Kidney glomerular epithelial cell (primary cell): Measurements from ENCODE around the gene UCN.
"Not testable (repeated sequence)": the region's sequence is repeated elsewhere in the genome, so short reads cannot be mapped to it uniquely, and the experiment has no call there.

Experiments
- DNase-seq: peaks from one replicate; lab custom pipeline; 2025; lab: John Stamatoyannopoulos, UW

The UCN gene

DNA sequence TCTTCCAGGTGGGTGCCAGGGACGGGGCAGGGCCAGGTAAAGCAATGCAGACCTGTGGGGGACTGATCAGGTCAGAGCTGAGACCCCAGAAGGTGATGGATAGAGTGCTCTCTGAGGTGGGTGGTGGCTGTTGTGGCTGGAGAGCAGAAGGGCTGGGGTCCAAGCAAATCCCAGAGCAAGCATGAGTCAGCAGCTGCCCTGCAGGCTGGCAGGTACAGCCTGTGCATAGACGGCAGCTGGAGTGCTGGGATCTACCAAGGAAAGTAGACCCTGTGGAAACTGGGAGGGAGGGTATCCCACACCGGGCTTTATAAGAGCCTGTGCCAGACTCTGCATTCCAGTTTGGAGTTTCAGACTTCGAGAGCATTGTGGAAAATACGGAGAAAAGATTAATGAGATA lies 25.4 kb downstream of the UCN start:
- no peak for DNase-seq

- DNase-seq = peak; percentile 17
Measured at GRCh38 chr2:27281855-27282559, 26.2 kb downstream of the UCN start, which contains the start of gene TRIM54. Gene TRIM54 (plus strand): TSS chr2:27282429. CDS start chr2:27282732, 303 bp downstream.

GRCh38 chr2:27281442-27281841 lies 26.8 kb downstream of the UCN start:
- DNase-seq = no peak

DNA sequence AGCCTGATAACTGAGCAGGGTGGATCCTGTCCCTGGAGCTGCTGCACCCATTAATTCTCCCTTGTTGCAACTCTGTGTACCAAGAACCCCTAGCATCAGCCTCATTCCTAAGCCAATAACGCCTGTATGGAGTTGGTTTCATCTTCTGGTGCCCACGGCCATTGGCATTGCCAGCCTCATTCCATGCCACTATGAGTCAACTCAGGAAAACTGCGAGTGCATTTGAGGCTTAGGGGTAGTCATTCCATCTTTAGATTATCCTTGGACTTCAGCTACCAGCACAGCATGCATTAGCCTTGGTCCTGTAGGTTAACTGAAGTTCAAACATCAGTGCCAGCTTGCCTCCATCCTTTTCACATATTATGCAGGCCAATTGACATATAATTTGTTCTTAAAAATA lies 27.4 kb downstream of the UCN start:
- DNase-seq = no peak

DNA sequence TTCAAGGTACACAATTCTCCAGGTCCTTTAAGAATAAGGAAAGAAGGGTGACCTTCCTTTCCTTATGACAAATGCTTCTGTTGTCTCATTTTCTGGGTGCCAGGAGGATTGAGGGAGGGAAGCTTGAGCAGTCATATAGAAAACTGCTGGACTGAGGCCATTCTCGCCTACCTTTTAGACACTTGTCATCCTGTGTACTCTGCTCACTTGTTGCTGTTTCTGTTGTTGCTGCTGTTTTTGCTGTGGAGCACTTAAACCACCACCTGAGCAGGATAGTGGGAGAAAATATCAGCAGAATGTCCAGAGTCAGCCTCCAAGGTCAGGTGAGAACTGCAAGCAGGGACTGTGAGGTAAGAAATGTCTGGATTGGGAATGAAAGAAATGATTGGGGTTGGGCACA lies 30.2 kb downstream of the UCN start:
- no peak for DNase-seq

GRCh38 chr2:27275211-27276150 lies 32.8 kb downstream of the UCN start, which contains the start of gene DNAJC5G:
Gene DNAJC5G (plus strand): TSS chr2:27275433. CDS start chr2:27276729, 1,296 bp downstream.
- DNase-seq = no peak

DNA sequence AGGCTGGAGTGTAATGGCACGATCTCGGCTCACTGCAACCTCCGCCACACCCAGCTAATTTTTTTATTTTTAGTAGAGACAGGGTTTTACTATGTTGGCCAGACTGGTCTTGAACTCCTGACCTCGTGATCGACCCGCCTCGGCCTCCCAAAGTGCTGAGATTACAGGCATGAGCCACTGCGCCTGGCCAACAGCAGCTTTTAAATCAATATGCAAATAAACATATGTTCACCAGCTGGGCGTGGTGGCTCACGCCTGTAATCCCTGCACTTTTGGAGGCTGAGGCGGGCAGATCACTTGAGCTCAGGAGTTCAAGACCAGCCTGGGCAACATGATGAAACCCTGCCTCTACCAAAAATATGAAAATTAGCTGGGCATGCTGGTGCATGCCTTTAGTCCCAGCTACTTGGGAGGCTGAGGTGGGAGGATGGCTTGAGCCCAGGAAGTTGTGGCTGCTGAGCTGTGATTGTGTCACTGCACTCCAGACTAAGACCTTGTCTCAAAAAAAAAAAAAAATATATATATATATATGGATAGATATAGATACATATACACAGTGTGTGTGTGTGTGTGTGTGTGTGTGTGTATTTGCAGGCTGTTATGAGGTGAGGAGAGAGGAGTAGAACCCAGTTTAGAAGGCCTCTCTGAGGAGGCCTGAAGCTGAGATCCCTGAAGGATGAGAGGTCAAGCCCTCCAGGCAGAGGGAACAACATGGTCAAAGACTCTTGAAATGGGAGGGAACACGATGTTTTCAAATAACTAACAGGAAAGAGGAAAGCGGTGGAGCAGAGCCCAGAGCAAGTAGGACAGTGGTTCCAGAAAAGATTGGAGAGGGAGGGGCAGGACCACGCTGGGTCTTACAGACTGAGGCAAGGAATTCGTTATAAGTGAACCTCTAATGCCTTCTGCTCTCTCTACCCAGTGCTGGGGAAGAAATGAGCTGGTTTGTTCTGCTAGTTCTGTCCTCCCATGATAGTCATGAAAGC lies 35.4 kb downstream of the UCN start:
- DNase-seq = not testable (repeated sequence)

- DNase-seq = no peak
Measured at GRCh38 chr2:27271631-27272340, 36.5 kb downstream of the UCN start.

DNA sequence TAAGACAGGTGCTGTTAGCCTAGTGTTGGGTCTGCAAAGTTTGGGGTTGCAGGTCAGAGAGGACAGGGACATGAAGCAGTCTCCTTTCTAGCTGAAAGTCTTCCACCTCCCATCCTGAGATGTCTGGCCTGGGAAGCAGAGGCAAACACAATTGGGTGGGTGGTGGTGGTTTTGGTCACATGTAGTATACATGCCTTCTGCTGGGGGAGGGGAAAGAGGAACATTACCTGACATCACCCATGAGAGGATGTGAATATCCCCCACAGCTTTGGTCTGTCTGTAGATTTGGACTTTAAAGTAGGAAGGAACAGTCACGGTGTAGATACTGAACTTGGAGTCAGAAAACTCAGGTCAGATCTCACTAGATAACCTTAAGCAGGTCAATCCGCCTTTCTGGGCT lies 37.6 kb downstream of the UCN start:
- no peak for DNase-seq

DNA sequence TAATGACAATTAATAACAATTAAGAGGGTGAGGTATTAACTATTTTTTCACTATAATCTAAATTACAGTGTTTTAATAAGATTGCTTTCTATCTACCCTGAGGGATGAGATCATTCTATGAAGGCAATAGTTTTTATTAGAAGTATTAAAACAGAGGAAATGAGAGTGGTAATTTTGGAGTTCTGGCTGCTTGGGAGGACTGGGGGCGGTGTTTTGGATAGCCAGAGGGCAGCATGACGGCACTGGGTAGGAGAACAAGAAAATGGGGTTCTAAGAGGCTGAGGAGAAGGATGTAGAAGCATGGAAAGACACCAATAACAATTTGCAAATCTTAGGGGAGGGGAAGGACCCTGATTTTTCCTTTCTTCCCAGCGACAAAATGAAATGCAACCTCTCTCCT lies 38.1 kb downstream of the UCN start:
- DNase-seq = no peak

DNA sequence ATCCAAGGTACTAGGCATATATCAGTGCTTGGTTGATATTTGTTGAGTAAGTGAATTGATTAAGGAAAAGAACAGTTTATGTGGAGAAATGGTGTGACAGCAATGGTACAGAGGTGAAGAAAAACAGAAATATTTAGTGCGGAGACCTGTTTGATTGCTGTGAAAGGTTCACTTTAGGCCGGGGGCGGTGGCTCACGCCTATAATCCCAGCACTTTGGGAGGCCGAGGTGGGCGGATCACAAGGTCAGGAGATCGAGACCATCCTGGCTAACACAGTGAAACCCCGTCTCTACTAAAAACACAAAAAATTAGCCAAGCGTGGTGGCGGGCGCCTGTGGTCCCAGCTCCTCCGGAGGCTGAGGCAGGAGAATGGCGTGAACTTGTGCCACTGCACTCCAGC lies 39.9 kb downstream of the UCN start:
- DNase-seq = not testable (repeated sequence)

DNA sequence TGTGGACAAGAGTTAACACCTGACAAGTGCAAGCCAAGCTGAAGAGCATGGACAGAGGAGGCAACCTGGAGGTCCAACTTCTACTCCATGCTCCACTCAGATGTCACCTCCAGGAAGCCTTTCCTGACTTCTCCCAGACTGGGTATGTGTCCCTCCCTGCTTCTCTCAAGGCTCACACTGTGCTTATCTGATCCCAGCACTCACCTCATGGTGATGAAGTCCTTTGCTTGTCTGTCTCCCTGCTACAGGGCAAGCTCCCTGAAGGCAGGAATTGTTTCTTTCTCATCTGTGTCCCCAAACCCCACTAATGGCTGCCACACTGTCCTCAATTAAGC lies 42.7 kb downstream of the UCN start:
- no peak for DNase-seq

GRCh38 chr2:27264753-27265535 lies 43.3 kb downstream of the UCN start:
- no peak for DNase-seq

DNA sequence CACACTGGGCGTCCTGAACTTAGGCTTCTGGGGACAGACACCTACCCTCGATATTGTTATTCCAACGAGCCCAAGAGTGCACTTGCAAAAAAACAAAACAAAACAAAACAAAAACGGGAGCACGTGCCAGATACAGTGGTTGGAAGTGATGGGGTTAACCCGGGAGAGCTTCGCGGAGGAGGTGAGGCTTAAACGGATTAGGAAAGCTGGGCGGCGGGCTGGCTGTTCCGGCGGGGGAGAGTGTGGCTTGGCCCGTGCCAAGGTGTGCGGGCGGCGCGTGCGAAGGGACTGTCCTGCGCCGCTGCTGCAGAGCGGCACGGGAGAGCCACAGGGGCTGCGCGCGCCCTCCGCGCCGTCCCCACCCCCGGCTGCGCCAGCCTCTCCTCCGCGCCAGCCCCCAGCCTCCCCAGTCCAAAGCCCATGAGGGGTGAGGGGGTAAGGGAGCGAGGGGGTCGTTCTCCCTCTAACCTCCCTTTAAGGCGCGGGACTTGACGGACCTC lies 43.9 kb downstream of the UCN start:
- DNase-seq = no peak

DNA sequence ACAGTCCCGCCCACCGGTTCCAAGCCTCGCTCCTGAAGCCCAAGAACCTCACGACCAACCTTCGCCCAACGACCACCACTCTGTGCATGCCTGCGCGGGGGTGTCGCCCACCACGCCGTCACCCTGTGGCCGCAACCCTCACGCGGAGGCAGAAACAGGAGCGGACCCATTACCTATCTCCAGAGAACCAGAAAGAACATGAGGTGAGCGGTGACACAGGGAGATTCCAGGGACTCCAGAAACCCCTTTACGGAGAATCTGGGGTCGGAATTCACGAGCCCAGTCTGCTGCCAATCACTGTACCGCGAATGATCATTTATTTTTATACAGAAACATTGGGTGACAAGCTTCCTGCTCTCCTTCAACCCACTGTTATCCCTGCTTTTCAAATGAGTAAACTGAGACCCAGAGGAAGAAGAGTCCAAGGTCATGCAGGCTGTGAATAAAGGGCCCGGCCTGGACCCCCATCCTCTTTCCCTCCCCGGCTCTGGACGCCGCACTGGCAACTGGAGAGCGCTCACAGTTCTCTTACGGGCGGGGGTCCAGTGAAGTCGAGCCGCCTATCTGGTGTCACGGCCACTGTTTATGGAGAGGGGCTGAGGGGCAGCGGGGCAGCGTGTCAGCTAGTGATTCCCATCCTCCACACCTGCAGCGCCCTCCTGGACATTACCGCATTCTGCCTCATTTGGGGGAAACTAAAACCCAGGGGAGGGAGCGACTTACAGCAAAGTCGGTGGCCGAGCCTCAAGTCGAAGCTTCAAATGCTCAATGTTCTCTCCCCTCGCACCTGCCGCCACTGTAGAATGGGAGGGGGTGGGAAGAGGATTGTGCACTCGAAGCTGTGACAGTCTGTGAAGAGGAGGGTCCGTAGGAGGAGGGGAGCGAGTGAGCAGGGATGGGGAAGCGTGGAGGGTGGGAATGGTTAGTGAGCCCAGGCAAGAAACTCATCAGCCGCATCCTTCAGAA lies 44.7 kb downstream of the UCN start:
- DNase-seq = no peak

DNA sequence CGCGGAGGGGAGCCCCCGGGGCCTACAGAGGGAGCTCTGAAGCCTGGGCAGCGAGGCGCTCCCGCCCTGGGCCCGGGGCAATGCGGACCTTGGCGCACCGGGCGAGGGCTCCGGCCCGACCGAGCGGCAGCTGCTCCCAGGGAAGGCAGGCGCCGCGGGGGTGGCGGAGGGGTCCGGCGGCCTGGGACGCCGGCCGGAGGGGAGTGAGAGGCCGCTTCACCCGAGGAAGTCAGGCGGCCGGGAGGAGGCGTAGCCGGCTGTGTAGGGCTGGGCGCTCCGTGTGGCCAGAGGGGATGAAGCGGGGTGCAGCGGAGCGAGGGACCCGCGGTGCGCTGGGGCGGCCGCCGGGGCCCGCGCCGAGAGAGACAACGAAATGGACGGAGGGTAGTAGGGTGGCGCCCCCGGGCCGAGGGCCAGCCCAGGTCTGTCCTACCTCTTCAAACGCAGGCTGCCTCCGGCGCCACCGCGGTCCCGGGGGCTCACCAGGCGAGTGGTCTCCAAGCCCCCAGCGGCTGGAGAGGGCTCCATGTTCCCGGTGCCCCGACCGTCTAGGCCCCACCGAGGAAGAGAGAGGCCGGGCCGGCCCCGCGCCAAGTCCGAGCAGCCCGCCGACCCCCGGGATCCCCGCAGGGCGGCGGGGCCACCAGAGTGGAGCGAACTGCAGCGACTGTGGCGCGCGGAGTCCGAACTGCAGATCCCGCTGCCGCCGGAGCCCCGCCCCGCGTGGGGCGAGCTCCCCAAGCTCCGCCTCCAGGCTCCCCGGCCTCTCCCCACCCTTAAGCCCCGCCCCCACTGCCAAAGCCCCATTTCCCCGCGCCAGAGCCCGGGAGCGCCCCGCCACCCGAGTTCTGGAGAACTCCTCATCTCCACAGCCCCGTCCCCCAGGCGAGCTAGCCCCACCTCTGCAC lies 45.6 kb downstream of the UCN start, which contains the start of gene SLC30A3:
SLC30A3 (minus strand) TSS at position 669 of the 908 bp plus-strand sequence; CDS start at position 528, 141 bp downstream.
- DNase-seq = no peak

- no peak for DNase-seq
Measured at GRCh38 chr2:27261926-27262298, 46.3 kb downstream of the UCN start.
